GM19372 (cell line): Measurements from ENCODE around the gene ANLN.

Source experiments
- ATAC-seq: cut with Tn5 transposase; IDR thresholded peaks from one replicate; pipeline ENCODE4 v1.9.1; 2021; ENCODE audit warnings: mild to moderate bottlenecking, low read depth, moderate library complexity; ENCODE audit not compliant: unreplicated experiment

Gene ANLN

GRCh38 chr7:36389371-36390198 is at the start of gene ANLN:
Gene ANLN (plus strand): TSS chr7:36389862. CDS start chr7:36390027, 165 bp downstream.
- peak; percentile 71 for ATAC-seq

- no peak for ATAC-seq
Measured at GRCh38 chr7:36343548-36343947, 46.1 kb upstream of the ANLN start.

GRCh38 chr7:36344622-36345021 is 45.0 kb upstream of the ANLN start:
- ATAC-seq: no peak

- ATAC-seq: no peak
Measured at GRCh38 chr7:36346260-36346831, 43.3 kb upstream of the ANLN start.

GRCh38 chr7:36348256-36348655 is 41.4 kb upstream of the ANLN start:
- no peak for ATAC-seq

- no peak for ATAC-seq
Measured at GRCh38 chr7:36348771-36349170, 40.9 kb upstream of the ANLN start.

GRCh38 chr7:36349626-36350025 is 40.0 kb upstream of the ANLN start:
- ATAC-seq: no peak

GRCh38 chr7:36355490-36355889 is 34.2 kb upstream of the ANLN start:
- ATAC-seq: no peak

- no peak for ATAC-seq
Measured at GRCh38 chr7:36357054-36357453, 32.6 kb upstream of the ANLN start.

- no peak for ATAC-seq
Measured at GRCh38 chr7:36358589-36358988, 31.1 kb upstream of the ANLN start.

- no peak for ATAC-seq
Measured at GRCh38 chr7:36360244-36360643, 29.4 kb upstream of the ANLN start.

- ATAC-seq: no peak
Measured at GRCh38 chr7:36361227-36361626, 28.4 kb upstream of the ANLN start.

- ATAC-seq: no peak
Measured at GRCh38 chr7:36363515-36363914, 26.1 kb upstream of the ANLN start.

- ATAC-seq: no peak
Measured at GRCh38 chr7:36366005-36366717, 23.5 kb upstream of the ANLN start.

GRCh38 chr7:36366718-36367560 is 22.7 kb upstream of the ANLN start:
- peak; percentile 99 for ATAC-seq

GRCh38 chr7:36367561-36368077 is 22.0 kb upstream of the ANLN start:
- peak; percentile 38 for ATAC-seq

GRCh38 chr7:36368496-36368895 is 21.2 kb upstream of the ANLN start:
- no peak for ATAC-seq

- no peak for ATAC-seq
Measured at GRCh38 chr7:36369171-36369570, 20.5 kb upstream of the ANLN start.

GRCh38 chr7:36370046-36370445 is 19.6 kb upstream of the ANLN start:
- ATAC-seq: no peak

GRCh38 chr7:36372156-36372555 is 17.5 kb upstream of the ANLN start:
- ATAC-seq: no peak
